ENCODE results near the gene AUTS2.

The AUTS2 gene

DNA sequence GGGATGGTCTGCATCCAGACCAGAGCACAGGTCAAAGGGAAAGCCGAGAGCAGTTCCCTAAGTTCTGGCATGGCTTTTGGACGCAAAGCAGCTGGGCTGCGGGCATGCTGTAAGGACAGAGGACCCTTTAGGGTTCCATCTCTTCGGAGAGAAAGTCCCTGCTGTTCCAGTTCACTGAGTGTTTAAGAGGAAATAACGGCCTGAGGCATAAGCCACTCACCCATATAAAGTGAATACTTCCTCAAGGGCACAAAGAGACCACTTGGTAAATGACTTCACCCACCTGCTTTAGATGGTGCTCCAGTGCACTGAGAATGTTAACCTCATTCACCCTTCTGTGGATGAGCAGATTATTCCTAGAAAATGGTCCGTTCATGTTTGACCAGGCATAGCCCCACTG lies 946.9 kb downstream of the AUTS2 start:
- in situ Hi-C loops (cut with MboI; ENCODE audit: low sequenced_read_pairs), result no loop called here

DNA sequence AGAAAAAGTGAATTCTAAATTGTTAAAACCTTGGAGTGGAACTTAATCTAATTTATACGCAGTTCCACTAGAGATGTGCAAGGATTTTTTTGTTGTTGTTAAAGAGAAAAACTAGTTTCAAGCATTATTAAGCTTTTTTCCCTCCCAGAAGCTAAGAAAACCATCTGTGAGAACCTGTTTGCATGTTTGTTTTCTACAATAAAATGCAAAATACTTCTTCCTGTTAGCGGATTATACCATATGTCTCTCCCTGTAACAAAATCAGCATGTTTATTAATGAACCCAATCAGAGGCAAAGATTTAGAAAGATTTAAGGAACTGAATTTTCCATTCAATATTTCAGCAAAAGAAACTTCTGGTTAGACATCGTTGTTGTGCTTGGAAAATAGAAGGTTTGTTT lies 953.9 kb downstream of the AUTS2 start:
- in situ Hi-C loops (cut with MboI; ENCODE audit: low sequenced_read_pairs), result no loop called here

- in situ Hi-C loops (cut with MboI; ENCODE audit: low sequenced_read_pairs), result no loop called here
Measured at GRCh38 chr7:70553364-70553763, 955.1 kb downstream of the AUTS2 start.

DNA sequence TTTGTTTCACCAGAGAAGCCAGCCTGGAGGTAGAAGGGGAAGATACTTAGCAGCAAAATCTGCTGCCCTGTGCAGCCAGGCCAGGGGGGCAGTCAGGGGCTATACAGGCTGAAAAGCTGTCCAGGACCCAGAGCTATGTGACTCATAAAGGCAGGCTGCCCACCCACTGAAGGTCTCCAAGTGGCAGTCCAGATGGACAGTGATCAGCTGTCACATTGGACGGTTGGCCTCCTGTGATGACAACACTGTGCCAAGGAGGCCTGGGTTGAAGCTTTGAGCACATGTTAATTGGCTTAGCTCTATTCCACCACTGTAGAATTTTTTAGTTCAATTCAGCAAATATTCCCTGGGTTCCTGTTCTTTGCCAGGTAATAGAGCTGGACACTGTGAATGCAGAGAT lies 956.4 kb downstream of the AUTS2 start:
- in situ Hi-C loops (cut with MboI; ENCODE audit: low sequenced_read_pairs), result no loop called here

DNA sequence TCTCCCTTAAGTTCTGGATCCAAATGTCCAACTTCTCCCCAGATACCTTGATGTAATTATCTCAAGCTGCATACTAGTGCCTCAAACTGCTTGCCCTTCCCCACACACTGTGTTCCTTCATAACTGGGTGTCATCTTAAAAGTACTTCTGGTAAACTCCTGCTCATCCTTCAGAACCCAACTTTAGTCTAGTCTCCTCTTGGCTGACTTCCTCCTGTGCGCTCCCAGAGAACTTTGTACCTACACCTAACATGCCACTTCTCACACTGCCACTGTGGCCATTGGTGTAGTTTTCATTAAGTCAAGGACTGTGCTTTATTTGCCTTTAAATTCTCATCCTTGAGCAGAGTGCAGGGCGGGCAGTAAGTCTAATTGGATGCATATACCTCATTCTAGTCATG lies 958.5 kb downstream of the AUTS2 start:
- in situ Hi-C loops (cut with MboI; ENCODE audit: low sequenced_read_pairs), result no loop called here

DNA sequence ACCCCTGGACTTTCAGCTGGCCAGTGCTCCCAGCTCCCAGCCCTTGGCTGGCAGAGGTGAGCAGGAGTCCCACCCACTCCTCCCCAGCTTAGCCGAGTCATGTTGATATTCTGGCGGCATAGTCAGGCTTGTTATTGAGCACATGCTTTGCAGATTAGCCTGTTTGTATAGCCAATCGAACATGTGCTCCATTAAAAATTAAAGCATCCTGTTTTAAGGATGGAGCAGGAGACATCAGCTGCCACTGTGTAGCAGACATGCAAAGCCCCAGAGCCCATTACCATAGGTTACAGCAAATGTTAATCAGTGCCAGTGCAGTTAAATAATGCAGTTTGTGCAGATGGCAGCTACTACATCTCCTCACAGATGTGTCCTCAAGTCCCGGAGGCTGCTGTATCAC lies 959.1 kb downstream of the AUTS2 start:
- in situ Hi-C loops (cut with MboI; ENCODE audit: low sequenced_read_pairs), result no loop called here

DNA sequence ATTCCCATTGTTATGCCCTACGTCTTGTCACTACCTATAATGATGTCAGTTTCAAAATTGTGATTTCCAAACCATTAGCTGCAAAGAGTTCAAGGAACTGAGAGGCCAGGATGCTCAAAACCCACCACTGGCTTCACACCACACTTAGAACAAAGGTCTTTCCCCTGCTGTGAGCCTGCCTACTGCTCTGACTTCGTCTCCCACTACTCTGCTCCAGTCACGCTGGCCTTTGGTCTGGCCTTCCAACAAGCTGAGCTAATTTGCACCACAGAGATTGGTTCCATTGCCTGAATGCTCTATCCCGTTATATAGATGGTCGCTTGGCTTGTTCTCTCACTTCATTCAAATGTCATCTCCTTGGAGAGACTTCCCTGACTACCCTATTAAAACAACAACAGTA lies 961.5 kb downstream of the AUTS2 start:
- in situ Hi-C loops (cut with MboI; ENCODE audit: low sequenced_read_pairs), result no loop called here

DNA sequence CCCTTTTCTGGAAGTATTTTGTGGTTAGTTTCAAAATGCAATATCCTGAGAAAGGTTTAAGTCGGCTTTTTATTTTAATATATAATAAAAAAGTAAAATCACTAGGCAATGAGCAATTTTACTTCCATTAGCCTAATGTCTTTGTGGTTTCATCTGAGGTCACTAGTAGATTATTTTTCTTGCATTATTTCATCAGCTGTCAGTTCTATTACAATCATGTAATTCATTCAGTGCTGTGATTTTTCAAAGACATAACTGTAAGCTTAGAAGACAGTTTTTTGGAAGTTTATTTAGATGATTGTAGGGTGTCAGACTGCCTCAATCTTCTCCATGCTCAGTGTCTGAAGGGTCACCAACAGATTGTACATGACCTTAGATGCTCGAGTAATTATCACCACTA lies 965.7 kb downstream of the AUTS2 start:
- in situ Hi-C loops (cut with MboI; ENCODE audit: low sequenced_read_pairs), result no loop called here

- in situ Hi-C loops (cut with MboI; ENCODE audit: low sequenced_read_pairs), result no loop called here
Measured at GRCh38 chr7:70565721-70566370, 967.6 kb downstream of the AUTS2 start.

- in situ Hi-C loops (cut with MboI; ENCODE audit: low sequenced_read_pairs), result no loop called here
Measured at GRCh38 chr7:70566671-70567070, 968.4 kb downstream of the AUTS2 start.

- in situ Hi-C loops (cut with MboI; ENCODE audit: low sequenced_read_pairs), result no loop called here
Measured at GRCh38 chr7:70568674-70569334, 970.5 kb downstream of the AUTS2 start.

GRCh38 chr7:70569335-70569819 lies 971.1 kb downstream of the AUTS2 start:
- in situ Hi-C loops (cut with MboI; ENCODE audit: low sequenced_read_pairs), result no loop called here

GRCh38 chr7:70570029-70570428 lies 971.8 kb downstream of the AUTS2 start:
- in situ Hi-C loops (cut with MboI; ENCODE audit: low sequenced_read_pairs), result no loop called here

GRCh38 chr7:70570961-70571360 lies 972.7 kb downstream of the AUTS2 start:
- in situ Hi-C loops (cut with MboI; ENCODE audit: low sequenced_read_pairs), result no loop called here

- in situ Hi-C loops (cut with MboI; ENCODE audit: low sequenced_read_pairs), result no loop called here
Measured at GRCh38 chr7:70571403-70571934, 973.2 kb downstream of the AUTS2 start.

- in situ Hi-C loops (cut with MboI; ENCODE audit: low sequenced_read_pairs), result no loop called here
Measured at GRCh38 chr7:70571961-70572360, 973.7 kb downstream of the AUTS2 start.

DNA sequence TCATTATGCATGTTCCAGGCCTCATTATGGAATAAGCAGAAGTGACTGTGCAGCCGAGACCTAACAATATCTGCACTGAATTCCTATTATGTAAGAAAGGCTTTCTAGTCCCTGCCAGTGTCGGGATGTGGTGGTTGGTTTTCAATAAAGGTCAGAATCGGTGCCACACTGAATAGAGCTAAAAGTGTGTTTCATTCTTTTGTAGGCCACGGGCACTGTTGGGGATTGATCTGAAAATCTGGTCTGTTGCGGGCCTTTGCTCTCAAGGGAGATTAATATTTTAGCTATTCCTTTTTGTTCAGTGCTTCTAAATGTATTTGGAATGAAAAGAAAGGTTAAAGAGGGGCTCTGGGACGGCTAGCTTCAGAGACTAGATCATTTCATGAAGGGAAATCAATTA lies 974.3 kb downstream of the AUTS2 start:
- in situ Hi-C loops (cut with MboI; ENCODE audit: low sequenced_read_pairs), result no loop called here

- in situ Hi-C loops (cut with MboI; ENCODE audit: low sequenced_read_pairs), result no loop called here
Measured at GRCh38 chr7:70573071-70573661, 974.9 kb downstream of the AUTS2 start.

- in situ Hi-C loops (cut with MboI; ENCODE audit: low sequenced_read_pairs), result no loop called here
Measured at GRCh38 chr7:70573696-70574095, 975.4 kb downstream of the AUTS2 start.

DNA sequence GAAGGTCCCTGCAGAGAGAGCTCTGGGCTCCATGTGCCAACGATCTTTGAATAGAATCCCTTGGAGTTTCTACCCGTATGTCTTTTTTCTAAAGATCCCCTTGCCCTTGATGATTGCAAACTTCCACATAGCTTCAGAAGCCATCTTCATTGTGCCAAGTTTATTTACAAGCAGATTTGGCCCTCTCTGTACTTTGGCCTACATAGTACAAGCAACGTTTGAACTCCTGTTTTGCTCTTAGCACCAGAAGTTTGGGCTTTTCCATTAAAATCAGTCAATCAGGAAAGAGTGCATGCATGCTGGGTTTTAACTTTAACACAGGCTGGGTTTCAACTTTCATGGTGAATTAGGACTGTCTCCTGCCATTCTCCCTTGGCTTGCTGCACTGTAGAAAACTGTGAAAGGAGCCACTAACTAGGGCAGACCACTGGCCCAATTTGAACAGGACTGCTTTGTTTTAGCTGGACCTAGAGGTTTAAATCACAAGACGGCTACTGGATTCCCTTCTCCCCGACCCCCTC lies 976.1 kb downstream of the AUTS2 start:
- in situ Hi-C loops (cut with MboI; ENCODE audit: low sequenced_read_pairs), result no loop called here

GRCh38 chr7:70574970-70575799 lies 976.9 kb downstream of the AUTS2 start:
- in situ Hi-C loops (cut with MboI; ENCODE audit: low sequenced_read_pairs), result no loop called here
